RCC 7860 (cell line): ENCODE measurements around the gene MROH8.
"Not testable (repeated sequence)": the region's sequence is repeated elsewhere in the genome, so short reads cannot be mapped to it uniquely, and the experiment has no call there.

Experiments used
- DNase-seq: peaks from one replicate; pipeline ENCODE4 v3.0.0-alpha.2; 2015; ENCODE audit warnings: low spot score
- FAIRE-seq: peaks from 2 replicates; lab custom pipeline; 2012; peaks lifted over from hg19 to GRCh38; lab: Jason Lieb, UNC

The MROH8 gene

DNA sequence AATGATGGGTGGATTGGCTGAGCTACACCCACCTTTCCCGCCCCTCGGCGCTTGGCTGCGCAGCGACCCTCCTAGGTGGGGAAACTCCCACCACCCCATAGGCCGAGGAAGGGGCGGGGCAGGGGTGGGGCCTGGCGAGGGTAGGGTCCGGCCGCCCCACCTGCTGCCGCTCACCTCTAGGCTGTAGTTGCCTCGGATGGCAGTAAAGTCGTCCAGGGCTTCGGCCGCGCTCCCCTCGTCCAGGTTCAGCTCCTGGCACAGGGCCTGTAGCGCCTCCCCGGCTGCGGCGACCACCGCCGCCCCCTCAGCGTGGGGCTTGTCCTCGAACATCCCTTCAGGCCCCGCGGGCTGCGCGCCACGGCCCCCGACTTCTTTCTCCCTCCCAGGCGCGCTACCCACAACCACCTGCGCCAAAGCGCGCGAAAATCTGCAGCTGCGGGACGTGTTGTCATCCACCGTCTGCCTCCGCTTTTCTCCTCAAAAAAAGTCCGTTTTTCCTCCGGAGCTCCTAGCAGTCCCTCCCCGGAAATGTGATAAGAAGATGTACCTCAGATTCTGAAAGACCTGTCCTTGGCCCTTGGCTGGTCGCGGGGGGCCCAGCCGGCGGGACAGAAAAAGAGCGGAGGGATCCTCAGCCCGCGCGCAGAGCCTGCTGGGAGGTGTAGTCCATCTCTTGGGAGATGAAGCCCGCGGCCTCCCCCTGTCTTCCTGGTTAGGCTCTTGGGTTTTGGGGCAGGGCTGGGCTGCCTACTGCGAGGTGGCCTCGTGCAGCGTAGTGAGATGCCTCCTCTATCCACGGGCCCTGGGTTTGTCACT, 83.5 kb downstream of the MROH8 start, which contains the start of gene RBL1:
RBL1 (minus strand) TSS at position 399 of the 816 bp plus-strand sequence; CDS start at position 330, 69 bp downstream.
- DNase-seq, result peak; percentile 64
- FAIRE-seq, result no peak

DNA sequence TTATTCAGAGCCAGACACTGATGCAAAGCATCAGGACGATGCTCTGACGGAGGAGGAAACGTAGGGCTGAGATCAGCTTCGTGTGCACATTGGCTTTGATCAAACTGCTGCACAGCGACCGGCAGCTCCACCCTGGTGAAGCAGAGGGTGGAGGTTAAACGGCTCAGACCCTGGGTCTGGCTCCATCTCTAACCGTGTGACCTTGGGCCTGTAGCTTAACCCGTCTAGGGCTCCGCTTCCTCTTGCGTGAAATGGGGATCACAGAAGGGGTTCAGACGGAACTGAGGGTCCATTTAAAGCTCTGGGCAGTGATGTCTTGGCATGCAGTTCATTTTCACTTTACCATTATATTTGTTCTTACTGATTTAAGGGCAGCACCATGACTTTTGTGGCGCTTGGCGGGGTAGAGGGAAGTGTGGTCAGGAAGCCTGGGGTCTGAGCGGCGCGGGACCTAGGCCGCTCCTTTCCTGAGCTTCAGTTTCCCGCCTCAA, 84.2 kb downstream of the MROH8 start:
- no peak for FAIRE-seq
- no peak for DNase-seq

DNA sequence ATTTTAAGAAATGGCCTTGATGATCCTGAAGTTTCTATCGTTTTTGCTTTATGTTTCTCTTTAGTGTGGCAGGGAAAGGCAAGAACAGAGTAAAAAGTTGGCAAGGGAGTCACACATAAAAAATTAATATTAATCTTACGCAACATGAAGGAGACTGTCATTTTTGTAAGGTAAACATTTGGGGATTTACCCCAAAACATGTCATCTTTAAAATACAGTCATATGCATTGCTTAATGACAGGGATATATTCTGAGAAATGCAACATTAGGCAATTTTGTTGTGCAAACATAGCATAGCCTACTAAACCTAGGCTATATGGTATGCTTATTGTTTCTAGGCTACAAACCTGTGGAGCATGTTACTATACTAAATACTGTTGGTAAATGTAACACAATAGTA, 88.9 kb downstream of the MROH8 start:
- DNase-seq (no peak), FAIRE-seq (no peak)

DNA sequence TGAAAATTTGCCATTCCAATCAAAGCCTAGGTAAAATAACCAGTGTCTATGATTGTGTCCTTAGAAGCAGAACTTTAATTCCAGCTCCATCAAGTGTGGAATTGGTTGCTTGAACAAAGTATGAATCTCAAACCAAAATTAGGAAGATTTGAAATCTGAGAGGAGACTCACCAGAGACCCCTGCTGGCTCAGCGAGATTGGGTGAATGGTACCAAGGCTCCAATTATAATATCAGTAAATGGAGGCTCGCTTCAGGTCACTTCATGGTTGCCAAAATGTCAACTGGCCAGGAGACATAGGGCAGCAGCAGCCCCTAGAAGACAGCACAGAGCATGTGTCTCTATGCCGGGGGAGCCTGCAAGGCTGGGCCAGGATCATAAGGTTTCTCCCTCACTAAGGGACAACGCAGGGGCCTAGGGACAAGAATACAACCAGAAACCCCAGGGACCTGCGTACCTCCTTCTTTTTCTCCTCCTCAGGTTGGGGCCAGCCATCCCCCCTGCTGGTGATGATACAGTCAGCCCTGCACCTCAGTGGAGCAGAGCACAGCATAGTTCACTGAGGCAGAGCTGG, 97.5 kb downstream of the MROH8 start:
- no peak for DNase-seq
- FAIRE-seq, result no peak

DNA sequence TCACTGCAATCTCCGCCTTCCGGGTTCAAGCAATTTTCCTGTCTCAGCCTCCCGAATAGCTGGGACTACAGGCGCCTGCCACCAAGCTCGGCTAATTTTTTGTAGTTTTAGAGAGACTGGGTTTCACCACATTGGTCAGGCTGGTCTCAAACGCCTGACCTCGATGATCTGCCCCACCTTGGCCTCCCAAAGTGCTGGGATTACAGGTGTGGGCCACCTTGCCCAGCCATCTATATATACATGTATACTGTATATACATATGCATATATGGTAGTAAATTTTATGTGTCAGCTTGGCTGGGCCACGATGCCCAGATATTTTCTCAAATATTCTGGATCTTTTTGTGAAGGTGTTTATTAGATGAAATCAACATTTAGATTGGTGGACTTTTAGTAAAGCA, 102.3 kb downstream of the MROH8 start:
- DNase-seq (no peak), FAIRE-seq (no peak)

DNA sequence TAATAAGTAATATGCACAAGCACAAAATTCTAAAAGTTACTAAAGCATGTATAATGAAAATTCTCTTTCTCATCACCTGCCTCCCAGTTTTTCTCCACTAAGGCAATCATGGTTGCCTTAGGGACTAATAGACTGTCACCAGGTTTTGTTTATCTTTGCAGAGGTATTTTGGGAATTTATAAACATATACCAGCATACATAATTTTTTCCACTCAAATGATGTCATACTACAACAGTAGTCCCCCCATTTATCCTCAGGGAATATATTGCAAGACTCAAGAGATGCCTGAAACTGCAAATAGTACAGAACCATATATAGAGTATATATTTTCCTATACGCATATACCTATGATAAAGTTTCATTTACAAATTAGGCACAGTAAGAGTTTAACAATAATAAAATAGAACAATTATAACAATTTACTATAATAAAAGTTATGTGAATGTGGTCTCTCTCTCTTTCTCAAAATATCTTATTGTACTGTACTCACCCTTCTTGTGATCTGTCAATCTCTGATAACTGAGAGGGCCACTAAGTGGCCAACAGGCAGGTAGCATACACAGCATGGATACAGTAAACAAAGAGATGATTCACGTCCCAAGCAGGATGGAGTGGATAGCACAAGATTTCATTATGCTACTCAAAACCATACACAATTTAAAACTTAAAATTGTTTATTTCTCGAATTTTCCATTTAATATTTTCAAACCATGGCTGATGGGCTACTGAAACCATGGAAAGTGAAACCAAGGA, 103.2 kb downstream of the MROH8 start:
- FAIRE-seq (peak; percentile 42), DNase-seq (no peak)

DNA sequence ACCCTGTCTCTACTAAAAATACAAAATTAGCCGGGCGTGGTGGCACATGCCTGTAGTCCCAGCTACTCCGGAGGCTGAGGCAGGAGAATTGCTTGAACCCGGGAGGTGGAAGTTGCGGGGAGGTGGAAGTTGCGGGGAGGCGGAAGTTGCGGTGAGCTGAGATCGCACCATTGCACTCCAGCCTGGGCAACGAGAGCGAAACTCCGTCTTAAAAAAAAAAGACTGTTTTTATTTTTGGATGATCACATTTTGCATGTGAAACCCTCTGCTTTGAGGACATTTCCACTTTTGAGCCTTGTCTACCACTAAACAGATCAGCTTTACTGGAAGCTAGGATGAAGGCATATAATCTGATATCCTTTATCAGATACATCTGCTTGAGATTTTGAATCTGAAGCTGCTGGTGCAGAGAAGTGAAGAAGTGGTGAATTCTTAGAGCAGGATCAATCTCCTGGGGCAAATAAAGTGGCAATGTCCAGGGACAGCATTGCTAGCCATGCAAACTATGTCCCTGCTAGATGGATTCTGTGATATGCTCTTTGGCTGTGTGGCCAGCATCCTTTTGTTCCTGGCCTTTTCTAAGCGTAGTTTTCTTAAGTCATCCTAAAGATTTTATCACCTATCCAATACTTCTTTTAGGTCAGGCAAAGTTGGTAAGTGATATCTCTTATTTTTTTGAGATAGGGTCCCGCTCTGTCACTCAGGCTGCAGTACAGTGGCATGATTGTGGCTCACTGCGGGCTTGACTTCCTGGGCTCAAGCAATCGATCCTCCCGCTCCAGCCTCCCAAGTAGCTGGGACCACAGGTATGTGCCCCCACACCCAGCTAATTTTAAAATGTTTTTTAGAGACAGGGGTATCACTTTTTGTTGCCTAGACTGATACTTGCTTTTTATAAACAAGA, 106.8 kb downstream of the MROH8 start:
- no peak for FAIRE-seq
- no peak for DNase-seq

DNA sequence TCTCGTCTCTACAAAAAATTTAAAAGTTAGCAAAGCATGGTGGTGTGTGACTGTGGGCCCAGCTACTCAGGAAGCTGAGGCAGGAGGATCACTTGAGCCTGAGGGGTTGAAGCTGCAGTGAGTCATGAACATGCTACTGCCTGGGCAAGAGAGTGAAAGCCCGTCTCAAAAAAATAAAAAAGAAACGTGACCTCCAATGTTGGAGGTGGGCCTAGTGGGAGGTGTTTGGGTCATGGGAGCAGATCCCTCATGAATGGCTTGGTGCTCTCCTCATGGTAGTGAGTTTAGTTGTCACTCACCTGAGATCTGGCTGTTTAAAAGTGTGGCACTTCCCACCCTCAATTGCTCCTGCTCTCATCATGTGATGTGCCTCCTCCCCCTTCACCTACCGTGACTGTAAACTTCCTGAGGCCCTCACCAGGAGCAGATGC, 107.9 kb downstream of the MROH8 start:
- DNase-seq (no peak), FAIRE-seq (no peak)

DNA sequence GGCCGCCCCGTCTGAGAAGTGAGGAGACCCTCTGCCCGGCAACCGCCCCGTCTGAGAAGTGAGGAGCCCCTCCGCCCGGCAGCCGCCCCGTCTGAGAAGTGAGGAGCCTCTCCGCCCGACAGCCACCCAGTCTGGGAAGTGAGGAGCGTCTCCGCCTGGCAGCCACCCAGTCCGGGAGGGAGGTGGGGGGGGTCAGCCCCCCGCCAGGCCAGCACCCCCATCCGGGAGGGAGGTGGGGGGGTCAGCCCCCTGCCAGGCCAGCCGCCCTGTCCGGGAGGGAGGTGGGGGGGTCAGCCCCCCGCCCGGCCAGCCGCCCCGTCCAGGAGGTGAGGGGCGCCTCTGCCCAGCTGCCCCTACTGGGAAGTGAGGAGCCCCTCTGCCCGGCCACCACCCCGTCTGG, 109.8 kb downstream of the MROH8 start:
- not testable (repeated sequence) for DNase-seq, FAIRE-seq

DNA sequence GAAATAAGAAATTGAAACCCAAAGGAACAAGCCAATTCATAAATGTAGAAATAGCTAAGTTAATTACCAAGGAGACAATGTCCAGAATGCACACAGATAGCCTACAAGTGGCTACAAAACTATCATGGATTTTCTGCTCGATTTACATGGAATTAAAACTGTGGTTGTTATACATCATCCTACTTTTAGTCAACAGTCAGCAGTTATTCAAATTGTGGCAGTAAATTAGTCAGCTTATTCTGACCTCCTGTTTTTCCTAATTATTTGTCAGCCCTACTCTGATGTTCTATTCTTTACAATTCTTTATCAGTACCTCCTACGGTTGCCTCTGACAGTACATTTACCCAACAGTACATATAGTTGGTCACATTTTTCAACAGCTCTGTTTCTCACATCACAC, 113.2 kb downstream of the MROH8 start:
- no peak for FAIRE-seq

DNA sequence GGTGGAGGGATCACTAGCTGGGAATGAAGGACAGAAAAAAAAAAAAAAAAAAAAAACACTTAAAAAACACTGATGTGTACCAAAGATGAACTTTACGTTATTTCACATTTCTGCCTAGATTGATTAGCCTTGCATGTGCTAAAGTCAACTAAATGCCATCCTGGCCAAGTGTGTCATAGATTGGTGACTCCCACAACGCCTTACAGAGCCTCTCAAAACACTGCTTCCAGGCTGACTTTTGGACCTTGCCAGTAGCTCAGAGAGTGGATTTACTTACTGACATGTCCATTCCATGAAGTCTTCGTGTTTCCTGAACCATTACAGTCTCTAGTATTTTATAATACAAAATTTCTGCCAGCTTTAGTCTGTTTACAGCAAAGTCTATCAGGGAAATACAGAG, 124.1 kb downstream of the MROH8 start:
- DNase-seq (no peak), FAIRE-seq (no peak)

More for the DNA sequence above, 113.2 kb downstream of the MROH8 start:
- DNase-seq, result no peak

DNA sequence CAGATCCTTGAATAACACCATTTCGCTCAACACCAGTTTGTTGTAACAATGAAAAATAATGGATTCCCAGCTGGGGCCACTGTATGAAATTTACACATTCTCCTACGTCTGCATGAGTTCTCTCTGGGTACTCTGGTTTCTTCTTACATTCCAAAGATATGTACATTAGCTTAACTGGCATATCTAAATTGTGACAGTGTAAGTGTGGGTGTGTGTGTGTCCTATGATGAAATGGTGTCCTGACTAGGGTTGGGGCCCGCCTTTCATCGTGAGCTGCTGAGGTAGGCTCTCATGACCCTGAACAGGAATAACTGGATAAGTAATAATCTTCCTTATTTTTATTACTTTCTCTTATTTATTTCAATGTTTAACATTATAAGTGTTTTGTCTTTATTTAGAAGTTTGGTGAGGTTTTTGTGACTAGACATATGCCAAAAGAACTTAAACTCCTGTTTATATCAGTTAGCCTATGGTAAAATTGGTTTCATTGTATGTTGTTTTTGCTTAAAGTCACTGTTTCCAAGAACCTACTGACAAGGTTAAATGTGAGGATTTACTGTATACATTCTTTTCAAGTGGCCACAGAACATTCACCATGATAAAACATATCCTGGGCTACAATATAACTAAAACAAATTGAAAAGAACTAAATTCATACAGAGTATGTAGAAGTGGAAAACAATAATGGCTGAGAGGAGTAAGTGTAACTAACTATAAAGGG, 126.0 kb downstream of the MROH8 start:
- DNase-seq (no peak), FAIRE-seq (no peak)
